MG63 (cell line): ENCODE measurements around the gene SEMA3B. TPM values are rescaled to one million over a fixed set of nuclear protein-coding genes. Genes with fewer than 3 reads are reported as not detected.
"Not testable (repeated sequence)": the region's sequence is repeated elsewhere in the genome, so short reads cannot be mapped to it uniquely, and the experiment has no call there.

Source experiments
- DNase-seq: peaks from one replicate; pipeline ENCODE4 v3.0.0-alpha.2; 2020
- H3K27me3 ChIP-seq: fragments of 250-450 bp; sonication (Bioruptor Pico); 2 replicates; pipeline ENCODE4 v1.5.1; 2020; ENCODE audit warnings: mild to moderate bottlenecking, moderate library complexity
- H3K36me3 ChIP-seq: fragments of 250-450 bp; sonication (Bioruptor Pico); 2 replicates; pipeline ENCODE4 v1.5.1; 2020; ENCODE audit warnings: mild to moderate bottlenecking, moderate library complexity
- H3K4me3 ChIP-seq: fragments of 250-450 bp; sonication (Bioruptor Pico); 2 replicates; pipeline ENCODE4 v1.5.1; 2020; ENCODE audit warnings: mild to moderate bottlenecking, moderate library complexity
- H3K9me3 ChIP-seq: fragments of 250-450 bp; sonication (Bioruptor Pico); 2 replicates; pipeline ENCODE4 v1.5.1; 2020; ENCODE audit warnings: mild to moderate bottlenecking, moderate library complexity
- total RNA-seq: library from RNA; depleted of rRNA; stranded (reverse); fragments of >200 nt; shearing (Covaris generic); gene quantifications from 2 replicates; pipeline ENCODE4 v1.2.3, GENCODE V29; 2014; ENCODE audit warnings: low replicate concordance; rRNA removed

The SEMA3B gene
- 9.7 and 13.4 TPM in 2 replicates for total RNA-seq

DNA sequence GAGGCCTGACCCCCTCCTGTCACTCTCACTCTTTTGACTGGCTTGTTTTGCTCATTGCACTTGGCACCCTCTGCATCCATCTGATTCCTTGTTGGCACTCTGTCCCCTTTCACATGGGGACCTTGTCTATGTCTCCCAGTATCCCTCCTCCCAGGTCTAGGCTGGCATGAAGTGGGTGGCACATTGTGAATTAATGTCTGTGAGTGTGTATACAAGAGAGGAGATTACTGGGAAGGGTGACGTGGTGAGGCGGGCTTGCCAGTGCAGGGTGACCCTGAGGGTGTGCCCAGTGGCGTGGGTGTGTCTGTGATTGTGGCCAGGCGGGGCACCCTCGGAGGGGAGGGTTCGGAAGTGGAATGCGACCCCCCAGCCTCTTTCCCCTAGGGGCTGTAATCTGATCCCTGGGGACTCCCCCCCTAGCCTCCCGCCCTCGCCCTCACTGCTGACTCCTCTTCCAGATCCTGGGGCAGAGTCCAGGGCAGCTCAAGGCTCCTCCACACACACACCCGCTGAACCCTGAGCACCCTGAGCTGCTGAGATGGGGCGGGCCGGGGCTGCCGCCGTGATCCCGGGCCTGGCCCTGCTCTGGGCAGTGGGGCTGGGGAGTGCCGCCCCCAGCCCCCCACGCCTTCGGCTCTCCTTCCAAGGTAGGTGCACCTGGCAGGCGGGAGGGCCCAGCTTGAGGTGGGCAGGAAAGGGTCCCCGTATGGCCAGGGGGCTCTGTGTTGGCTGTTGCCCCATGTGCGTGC lies at the start of gene SEMA3B:
Gene SEMA3B, plus strand, starts transcription at position 445 of the 749 bp plus-strand sequence. Its CDS starts 94 bp downstream, at position 539.
- H3K27me3 ChIP-seq = no peaks in the 10 kb centered on the region
- H3K36me3 ChIP-seq = no peaks in the 10 kb centered on the region
- peak; percentile 84 for DNase-seq
- H3K4me3 ChIP-seq = peak within 1 kb of the TSS; percentile 36
- no peaks in the 10 kb centered on the region for H3K9me3 ChIP-seq

DNA sequence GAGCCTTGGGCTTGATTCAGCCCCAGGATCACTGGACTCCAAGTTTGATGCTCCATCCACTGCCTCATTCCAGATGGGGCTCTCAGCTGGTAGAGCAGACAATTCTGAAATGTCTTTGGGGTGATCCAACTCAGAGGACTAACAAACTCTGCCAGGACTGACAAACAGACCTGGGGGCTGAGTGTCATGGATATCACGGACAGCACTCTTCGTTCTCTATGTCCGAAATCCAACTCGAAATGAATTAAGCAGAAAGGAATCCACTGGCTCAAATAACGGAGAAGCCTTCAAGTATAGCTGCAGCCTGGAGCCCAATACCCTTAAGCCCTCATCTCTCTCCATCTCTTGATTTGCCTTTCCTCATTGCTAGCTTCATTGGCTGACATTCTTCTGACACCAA lies 49.7 kb upstream of the SEMA3B start:
- Histone ChIP-seq H3K27me3 (no peaks in the 10 kb centered on the region), H3K36me3 (no peaks in the 10 kb centered on the region), H3K4me3 (no peak overlapping the region), H3K9me3 (no peaks in the 10 kb centered on the region)
- DNase-seq = no peak

DNA sequence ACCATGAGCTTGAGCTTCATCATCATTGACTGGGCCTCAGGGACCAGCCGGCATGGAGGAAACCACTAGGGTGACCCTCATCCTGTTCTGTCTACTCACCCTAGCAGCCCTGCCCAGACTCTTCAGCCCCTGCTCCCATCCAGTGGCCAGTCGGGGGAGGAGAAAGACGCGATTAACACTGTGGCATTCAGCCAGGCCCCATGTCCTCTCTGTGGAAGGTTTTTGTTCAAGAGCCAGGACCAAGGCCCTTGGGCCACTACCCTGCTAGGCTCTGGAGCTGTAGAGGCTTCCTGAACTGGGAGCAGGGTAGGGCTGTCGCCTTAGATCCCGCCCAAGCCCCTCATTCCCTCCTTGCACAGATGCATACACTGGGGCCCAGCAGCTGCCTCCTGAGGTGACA lies 48.8 kb upstream of the SEMA3B start:
- Histone ChIP-seq H3K27me3 (no peaks in the 10 kb centered on the region), H3K4me3 (no peak overlapping the region), H3K36me3 (no peaks in the 10 kb centered on the region), H3K9me3 (no peaks in the 10 kb centered on the region)
- no peak for DNase-seq

DNA sequence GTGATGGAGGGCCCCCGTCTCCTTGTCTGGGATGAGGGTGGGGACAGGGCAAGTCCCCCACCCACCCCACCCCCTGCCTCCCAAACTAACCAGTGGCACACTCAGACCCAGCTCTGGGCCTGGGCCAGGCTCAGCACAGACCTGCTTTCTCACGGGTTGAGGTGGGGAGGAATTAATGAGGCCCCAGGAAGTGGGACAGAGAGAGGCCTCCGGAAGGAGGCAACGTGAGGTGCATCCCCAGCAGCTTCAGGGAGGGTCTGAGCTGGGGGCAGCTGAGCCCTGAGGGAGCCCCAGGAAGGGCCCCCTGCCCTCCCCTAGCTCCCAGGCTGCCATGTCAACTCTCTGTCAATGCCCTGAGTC lies 47.9 kb upstream of the SEMA3B start:
- Histone ChIP-seq H3K27me3 (no peaks in the 10 kb centered on the region), H3K36me3 (no peaks in the 10 kb centered on the region), H3K4me3 (no peak overlapping the region), H3K9me3 (no peaks in the 10 kb centered on the region)
- DNase-seq = no peak

DNA sequence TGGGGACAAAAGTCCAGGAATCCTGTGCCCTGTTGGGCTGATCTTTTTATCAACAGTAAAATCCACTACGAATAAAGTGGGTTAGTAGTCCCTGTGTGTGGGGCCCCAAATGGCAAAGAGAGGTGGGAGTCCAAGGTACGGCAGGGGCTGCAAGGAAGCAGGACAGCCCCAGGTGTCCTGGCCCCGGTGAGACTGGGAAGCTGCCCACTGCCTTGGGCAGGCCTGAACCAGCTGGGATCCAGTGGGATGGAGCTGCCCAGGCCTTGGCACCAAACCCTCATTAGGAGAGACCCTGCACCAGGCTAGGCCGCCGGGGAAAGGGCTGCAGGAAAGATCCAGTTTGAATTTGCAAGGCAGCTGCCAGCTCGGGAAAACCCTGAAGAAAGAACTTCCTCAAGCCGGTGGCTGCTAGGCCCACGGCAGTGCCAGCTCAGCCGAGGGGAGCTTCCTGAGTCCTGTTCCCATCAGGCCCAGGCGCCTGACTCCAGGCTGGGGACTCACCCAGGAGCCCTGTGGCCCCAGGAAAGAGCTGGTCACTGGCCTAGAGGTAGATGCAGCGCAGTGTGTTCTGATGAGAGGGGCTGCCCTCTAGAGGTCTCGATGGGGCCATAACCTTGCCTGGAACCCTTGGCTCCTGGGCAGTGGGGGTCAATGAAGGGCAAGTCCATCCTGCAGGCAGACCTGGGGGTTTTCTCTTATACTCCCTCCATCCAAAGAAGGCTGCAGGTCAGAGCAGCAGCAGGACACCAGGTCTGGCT lies 47.4 kb upstream of the SEMA3B start:
- no peak for DNase-seq
- Histone ChIP-seq H3K9me3 (no peaks in the 10 kb centered on the region), H3K27me3 (no peaks in the 10 kb centered on the region), H3K4me3 (no peak overlapping the region), H3K36me3 (no peaks in the 10 kb centered on the region)

DNA sequence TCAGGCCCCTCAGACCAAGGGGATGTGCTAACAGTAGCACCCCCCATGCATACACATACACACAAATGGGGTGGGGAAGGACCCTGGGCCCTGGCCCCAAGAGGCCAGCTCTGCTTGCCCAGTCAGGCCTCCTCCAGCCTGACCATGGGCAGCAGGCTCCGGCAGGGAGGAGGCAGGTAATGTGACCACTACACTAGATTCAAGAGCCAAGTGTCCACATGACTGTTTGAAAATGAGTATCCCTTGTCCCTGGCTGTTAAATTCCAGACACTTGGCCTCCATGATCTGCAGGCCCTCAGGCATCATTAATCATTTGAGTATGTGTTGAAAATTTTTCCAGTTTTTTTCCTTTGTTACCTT lies 46.8 kb upstream of the SEMA3B start:
- H3K9me3 ChIP-seq = no peaks in the 10 kb centered on the region
- no peak for DNase-seq
- no peaks in the 10 kb centered on the region for H3K36me3 ChIP-seq
- H3K4me3 ChIP-seq = no peak overlapping the region
- no peaks in the 10 kb centered on the region for H3K27me3 ChIP-seq

DNA sequence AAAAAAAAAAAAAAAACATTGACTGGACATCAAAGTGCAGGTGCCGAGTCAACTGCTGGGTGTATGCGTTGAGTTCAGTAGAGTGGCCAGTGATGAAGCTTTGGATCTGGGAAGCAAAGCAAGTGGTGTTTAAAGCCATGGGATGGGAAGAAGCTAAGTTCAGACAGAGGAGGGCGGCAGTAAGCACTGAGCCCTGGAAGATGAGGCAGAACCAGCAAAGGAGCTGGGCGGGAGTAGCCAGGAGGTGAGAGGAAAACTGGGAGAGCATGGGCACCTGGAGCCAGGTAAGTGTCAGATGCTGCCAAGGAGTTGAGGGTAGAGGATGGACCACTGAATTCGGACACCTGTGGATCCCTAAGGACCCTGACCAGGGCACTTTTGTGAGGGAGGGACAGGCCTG lies 44.3 kb upstream of the SEMA3B start:
- Histone ChIP-seq H3K9me3 (no peaks in the 10 kb centered on the region), H3K27me3 (no peaks in the 10 kb centered on the region), H3K36me3 (no peaks in the 10 kb centered on the region), H3K4me3 (no peak overlapping the region)
- DNase-seq = no peak

DNA sequence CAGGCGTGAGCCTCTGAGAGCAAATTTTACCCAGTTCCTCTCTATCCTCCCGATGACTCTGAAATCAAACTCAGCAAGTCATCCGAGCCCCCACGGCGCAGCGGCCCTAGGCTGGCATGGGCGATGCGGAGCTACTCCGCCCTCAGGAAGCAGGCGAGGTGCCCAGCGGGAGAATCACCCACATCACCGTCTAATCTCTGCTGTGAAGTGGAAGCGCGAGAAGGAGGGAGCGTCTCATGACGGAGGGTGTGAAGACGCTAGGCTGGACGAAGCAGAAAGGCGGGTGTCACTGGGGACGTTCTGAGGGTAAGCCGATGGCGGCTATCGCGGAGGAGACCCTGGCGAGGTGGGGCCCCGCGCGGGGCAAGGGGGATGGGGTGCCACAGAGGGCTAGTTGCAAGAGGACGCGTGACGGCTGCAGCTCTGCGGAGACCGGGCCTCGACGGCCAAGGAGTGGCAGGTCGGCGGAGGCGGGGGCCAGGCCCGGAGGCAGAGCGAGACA lies 42.0 kb upstream of the SEMA3B start:
- Histone ChIP-seq H3K27me3 (no peaks in the 10 kb centered on the region), H3K36me3 (no peaks in the 10 kb centered on the region), H3K4me3 (peak overlapping the region; percentile 55), H3K9me3 (no peaks in the 10 kb centered on the region)
- DNase-seq = peak; percentile 33

DNA sequence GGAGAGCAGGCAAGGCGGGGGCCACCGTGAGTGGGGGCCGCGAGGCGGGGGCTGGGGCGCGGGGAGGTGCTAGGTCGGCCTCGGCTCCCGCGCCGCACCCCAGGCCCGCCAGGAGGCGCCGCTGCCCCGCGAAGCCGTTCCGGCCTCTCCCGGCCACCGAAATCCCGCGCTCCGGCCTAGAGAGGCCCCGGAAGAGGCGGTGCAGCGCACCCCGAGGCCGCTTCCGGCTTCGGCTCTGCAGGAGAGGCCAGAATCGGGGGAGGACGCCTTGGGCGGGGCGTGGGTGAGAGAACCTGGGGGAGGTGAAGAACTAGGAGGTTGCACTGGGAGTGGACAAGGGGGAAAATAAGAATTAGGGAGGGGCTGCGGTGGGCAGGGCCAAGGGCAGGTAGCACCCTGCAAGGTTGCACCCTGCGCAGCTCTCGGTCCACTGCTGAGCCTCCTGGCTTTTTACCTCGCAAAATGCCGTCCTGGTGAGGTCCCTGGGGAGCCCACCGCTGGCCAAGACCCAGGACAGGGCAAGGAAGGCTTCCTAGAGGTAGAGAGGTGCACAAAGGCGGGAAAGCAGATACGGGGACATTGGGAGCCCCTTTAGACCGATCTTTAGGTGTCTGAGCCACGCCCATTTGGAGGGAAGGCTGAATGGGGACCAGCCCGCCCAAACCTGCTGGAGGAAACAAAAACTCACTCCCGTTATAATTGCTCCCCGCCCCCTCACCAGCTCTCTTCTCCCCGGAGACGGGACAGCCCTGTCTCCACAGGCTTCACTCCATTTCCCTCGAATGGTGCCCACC lies 41.4 kb upstream of the SEMA3B start:
- DNase-seq = peak; percentile 89
- H3K9me3 ChIP-seq = no peaks in the 10 kb centered on the region
- H3K27me3 ChIP-seq = no peaks in the 10 kb centered on the region
- peak overlapping the region; percentile 55 for H3K4me3 ChIP-seq
- H3K36me3 ChIP-seq = no peaks in the 10 kb centered on the region

DNA sequence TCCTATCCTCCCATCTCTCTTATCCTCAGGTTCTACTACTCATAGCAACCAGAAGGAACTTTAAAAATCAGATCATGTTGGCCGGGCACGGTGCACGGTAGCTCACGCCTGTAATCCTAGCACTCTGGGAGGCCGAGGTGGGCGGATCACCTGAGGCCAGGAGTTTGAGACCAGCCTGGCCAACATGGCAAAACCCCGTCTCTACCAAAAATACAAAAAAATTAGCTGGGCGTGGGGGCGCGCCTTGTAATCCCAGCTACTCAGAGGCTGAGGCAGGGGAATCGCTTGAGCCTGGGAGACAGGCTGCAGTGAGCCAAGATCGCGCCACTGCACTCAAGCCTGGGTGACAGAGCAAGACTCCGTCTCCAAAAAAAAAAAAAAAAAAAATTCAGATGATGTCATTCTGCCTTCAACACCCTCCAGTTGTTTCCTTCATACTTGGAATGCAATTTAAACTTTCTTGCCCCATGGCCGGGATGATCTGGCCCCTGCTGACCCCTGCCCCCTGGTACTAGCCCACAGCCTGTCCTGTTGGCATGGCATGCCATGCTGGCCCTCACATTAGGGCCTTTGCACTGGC lies 40.7 kb upstream of the SEMA3B start:
- not testable (repeated sequence) for H3K9me3 ChIP-seq, H3K36me3 ChIP-seq, DNase-seq, H3K27me3 ChIP-seq
- peak overlapping the region; percentile 55 for H3K4me3 ChIP-seq

DNA sequence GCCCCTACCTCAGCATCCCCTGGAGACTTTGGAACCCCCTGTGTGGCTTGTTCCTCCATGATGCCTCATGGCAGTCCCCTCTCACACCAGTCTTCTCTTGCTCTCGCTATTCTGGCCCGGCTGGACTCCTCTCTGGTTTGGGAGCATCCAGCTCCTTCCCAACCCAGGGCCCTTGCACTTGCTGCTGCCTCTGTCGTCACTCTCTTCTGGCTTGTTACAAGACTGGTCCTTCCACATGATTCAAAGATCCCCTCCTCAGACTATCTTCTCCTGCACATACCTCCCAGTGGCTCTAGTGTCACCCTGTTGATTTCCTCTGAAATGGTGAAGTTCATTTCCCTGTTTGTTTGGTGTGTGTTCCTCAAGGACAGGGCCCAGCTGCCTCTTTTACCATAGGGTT lies 39.5 kb upstream of the SEMA3B start:
- Histone ChIP-seq H3K4me3 (no peak overlapping the region), H3K9me3 (no peaks in the 10 kb centered on the region), H3K36me3 (no peaks in the 10 kb centered on the region), H3K27me3 (no peaks in the 10 kb centered on the region)
- no peak for DNase-seq

DNA sequence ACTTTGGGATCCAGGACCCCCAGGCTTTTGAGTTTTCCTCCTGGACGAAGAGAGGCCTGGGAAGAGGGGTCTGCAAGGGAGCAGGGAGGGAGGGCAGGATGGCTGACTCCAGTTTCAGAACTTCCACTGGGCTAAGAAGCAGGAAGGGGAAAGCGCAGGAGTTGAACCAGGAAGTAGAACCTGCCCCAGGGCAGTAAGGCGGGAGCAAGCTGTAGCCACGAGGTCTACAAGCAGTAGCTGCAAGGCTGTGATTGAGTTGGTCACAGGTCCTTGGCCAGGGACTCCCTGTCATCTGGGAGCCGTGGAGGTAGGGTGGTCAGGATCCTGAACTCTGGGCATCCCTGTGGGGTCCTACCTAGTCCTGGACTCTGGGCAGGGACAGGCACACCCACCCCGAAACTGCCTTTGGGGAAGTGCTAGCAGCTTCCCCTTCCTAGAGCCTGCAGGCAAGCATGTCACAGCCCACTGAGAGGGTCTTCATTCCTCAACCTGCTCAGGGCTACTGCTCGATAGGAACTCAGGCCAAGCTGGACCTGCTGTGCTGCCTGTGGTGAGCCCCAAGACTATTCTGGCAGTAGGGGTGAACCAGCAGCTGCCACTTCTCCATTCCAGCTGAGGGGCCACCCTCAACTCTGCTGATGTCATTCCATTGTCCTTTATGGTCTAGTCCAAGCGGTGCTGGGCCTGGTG lies 38.7 kb upstream of the SEMA3B start:
- no peak for DNase-seq
- Histone ChIP-seq H3K4me3 (no peak overlapping the region), H3K36me3 (no peaks in the 10 kb centered on the region), H3K27me3 (no peaks in the 10 kb centered on the region), H3K9me3 (no peaks in the 10 kb centered on the region)

DNA sequence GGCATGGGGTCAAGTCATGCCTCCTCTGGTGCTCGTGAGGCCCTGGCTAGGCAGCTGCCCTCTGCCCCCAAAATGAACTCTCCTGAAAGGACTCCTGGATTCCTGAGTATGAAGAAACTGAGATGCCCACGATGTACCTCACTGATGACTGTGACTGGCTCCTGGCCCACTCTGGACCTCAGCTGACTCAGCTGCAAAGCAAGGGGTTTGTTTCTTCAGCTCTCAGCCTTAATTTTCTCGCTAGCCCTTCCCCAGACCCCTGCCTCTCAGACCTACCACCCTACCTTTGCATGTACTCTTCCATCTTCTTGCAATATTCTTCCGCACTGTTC lies 38.2 kb upstream of the SEMA3B start:
- DNase-seq = peak; percentile 16
- no peak overlapping the region for H3K4me3 ChIP-seq
- H3K36me3 ChIP-seq = no peaks in the 10 kb centered on the region
- H3K9me3 ChIP-seq = no peaks in the 10 kb centered on the region
- no peaks in the 10 kb centered on the region for H3K27me3 ChIP-seq

DNA sequence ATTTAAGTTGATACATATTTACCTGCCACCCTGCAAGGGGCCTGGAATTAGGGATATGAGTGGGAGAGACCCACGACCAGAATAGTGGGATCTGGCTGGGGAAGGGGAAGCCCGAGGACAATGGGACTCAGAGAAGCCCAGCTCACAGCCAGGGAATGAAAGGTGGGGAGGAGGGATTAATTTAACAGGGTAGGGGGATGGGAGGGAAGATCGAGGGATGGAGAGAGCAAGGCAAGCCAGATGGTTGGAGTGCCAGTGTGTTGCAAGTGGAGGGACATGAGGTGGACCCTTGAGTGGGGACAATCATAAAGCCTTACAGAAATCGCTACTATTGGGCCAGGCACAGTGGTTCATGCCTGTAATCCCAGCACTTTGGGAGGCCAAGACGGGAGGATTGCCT lies 37.4 kb upstream of the SEMA3B start:
- Histone ChIP-seq H3K27me3 (no peaks in the 10 kb centered on the region), H3K9me3 (no peaks in the 10 kb centered on the region), H3K4me3 (no peak overlapping the region), H3K36me3 (no peaks in the 10 kb centered on the region)
- DNase-seq = no peak

DNA sequence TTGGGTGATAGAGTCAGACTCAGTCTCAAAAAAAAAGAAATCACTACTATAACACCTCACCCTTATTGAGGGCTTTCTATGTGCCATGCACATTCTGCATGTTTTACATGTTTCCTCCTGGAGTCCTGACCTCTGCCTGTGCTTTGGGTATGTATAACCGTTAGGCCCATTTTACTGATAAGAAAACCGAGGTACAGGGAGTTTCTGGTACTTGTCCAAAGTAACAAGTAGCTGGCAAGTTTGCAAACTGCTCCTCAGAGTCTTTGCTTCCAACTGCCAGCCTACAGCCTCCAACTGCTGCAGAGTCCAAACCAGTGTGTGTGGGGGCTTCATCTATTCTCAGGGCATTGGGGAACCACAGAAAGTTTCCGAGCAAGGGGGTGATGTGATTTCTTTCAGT lies 36.6 kb upstream of the SEMA3B start:
- H3K9me3 ChIP-seq = no peaks in the 10 kb centered on the region
- H3K27me3 ChIP-seq = no peaks in the 10 kb centered on the region
- H3K4me3 ChIP-seq = no peak overlapping the region
- no peaks in the 10 kb centered on the region for H3K36me3 ChIP-seq
- DNase-seq = no peak

DNA sequence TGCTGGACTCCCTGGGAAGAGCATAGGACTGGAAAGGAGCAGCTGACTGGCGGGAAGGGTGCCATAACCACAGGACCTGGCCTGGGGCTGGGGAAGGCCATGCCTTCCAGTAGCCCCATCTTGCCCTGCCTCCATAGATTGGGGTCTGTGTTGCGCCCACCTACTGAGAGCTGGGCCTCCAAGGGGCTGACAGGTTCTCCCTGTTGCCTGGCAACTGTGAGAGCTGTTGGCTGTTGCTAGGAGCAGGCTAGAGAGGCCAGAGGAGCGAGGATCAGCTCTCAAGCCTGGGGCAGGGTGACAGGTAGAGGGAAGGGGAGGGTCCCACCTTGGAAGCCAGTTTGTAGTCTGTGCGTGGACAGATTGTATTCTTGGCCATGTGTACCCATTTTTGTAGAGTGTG lies 35.8 kb upstream of the SEMA3B start:
- Histone ChIP-seq H3K9me3 (no peaks in the 10 kb centered on the region), H3K36me3 (no peaks in the 10 kb centered on the region), H3K4me3 (no peak overlapping the region), H3K27me3 (no peaks in the 10 kb centered on the region)
- DNase-seq = no peak
